Peyer's patch (tissue), 4 donors: ENCODE measurements around the gene PTPRE.

Source experiments
- POLR2A ChIP-seq, 2 donors: fragments of 450-650 bp; IDR thresholded peaks; one replicate each; pipeline ENCODE4 v1.5.1; 2017; ENCODE audit warnings: antibody characterized with exemption in 2 of 2, mild to moderate bottlenecking in 2 of 2, moderate library complexity in 2 of 2
- TF ChIP-seq, protein P1 (sequence below), 6 experiments: fragments of 450-650 bp in 4 of 6; fragments of 200-600 bp in 2 of 6; sonication (generic) in 1 of 6; IDR thresholded peaks; one replicate each; pipeline ENCODE4 v1.5.1; 2017 to 2019; ENCODE audit warnings: antibody characterized with exemption in 6 of 6, mild to moderate bottlenecking in 3 of 6, moderate library complexity in 1 of 6

DNA sequence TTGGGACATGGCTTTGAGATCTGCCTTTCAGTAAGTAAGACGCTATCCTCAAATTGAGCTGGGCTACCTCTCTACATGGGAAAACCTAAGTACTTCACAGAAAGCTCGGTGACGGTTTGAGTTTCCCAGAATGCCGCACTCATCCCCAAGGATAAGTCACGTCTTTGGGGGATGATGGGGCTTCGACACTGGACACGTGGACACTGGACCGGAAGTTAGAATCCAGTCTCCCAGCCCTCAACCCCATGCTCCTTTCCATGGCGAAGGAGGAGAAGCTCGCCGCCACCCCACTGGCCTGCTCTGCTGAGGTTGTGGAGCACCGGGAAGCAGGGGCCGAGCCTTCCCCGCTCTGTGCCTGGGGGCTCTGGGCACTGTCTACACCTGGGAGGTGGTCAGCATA lies 27.5 kb downstream of the PTPRE start:
- TF ChIP-seq, protein P1, sequence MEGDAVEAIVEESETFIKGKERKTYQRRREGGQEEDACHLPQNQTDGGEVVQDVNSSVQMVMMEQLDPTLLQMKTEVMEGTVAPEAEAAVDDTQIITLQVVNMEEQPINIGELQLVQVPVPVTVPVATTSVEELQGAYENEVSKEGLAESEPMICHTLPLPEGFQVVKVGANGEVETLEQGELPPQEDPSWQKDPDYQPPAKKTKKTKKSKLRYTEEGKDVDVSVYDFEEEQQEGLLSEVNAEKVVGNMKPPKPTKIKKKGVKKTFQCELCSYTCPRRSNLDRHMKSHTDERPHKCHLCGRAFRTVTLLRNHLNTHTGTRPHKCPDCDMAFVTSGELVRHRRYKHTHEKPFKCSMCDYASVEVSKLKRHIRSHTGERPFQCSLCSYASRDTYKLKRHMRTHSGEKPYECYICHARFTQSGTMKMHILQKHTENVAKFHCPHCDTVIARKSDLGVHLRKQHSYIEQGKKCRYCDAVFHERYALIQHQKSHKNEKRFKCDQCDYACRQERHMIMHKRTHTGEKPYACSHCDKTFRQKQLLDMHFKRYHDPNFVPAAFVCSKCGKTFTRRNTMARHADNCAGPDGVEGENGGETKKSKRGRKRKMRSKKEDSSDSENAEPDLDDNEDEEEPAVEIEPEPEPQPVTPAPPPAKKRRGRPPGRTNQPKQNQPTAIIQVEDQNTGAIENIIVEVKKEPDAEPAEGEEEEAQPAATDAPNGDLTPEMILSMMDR (IDR thresholded peaks at IDR 0.05) = no peak
- TF ChIP-seq POLR2A (IDR thresholded peaks at IDR 0.05) = no peak
